GM12892 (cell line): ENCODE data around the gene GPC5.

Experiments
- POLR2A ChIP-seq: IDR thresholded peaks from 2 replicates; pipeline ENCODE4 v1.6.1; 2011; ENCODE audit warnings: low read depth, low read length, control low read depth
- POLR2AphosphoS5 ChIP-seq: IDR thresholded peaks from 2 replicates; pipeline ENCODE4 v1.6.1; 2011; ENCODE audit warnings: low read depth, low read length, control low read depth
- TAF1 ChIP-seq: IDR thresholded peaks from 2 replicates; pipeline ENCODE4 v1.6.1; 2011; ENCODE audit warnings: low read depth, mild to moderate bottlenecking, control low read depth, low read length, borderline replicate concordance

DNA sequence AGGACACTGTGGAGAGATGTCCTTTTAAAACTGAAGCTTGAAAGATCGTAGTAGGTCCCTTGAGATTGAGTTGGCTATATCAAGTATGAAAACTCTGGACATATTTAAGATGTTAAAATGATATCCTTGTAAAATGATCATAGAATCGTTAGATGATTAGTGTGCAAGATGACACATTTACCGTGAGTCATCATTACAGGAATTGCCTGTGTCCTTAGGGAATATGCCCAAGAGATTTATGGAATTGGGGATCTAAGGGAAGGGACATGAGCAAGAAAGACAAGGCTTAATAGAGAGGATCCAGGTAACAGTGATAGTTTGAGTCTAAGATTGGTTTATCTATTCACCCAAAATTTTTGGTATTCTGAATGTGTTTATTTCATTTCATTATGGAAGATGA is 233.7 kb downstream of the GPC5 start:
- TF ChIP-seq POLR2AphosphoS5, result no peak
- no peak for TF ChIP-seq POLR2A
- no peak for TF ChIP-seq TAF1
